ENCODE data around the gene TMEM62. TPM values are rescaled to one million over a fixed set of nuclear protein-coding genes. Genes with fewer than 3 reads are reported as not detected.

The TMEM62 gene
- total RNA-seq, 1 experiment from 2014 or later, result 7.2 TPM

- Histone ChIP-seq H2BK15ac (ENCODE audit: low read depth, low read length) (no peak overlapping the region), H2BK5ac (ENCODE audit: insufficient read length, low read length) (no peak overlapping the region), H4K5ac (ENCODE audit: insufficient read length, low read depth, low read length) (no peak overlapping the region), H3K79me1 (ENCODE audit: insufficient read depth, low read depth, low read length, poor library complexity, severe bottlenecking) (no peaks in the 10 kb centered on the region), H3K4me2 (ENCODE audit: insufficient read depth, insufficient read length, low read length) (no peak overlapping the region), H3K56ac (ENCODE audit: insufficient read length, low read depth, low read length) (no peak overlapping the region), H3K27me3 (ENCODE audit: insufficient read depth, low read length) (no peaks in the 10 kb centered on the region), H4K8ac (replicated peaks; ENCODE audit: insufficient read length, low read depth, low read length) (no peak overlapping the region), H3K4ac (ENCODE audit: low read depth, low read length) (no peak overlapping the region), H3K9ac (ENCODE audit: extremely low read depth, insufficient read length, low read length) (no peak overlapping the region), H3K18ac (ENCODE audit: insufficient read length, low read depth, low read length) (no peak overlapping the region), H3K23me2 (ENCODE audit: insufficient read length, low read depth, low read length, poor library complexity, severe bottlenecking) (no peaks in the 10 kb centered on the region), H3K4me1 (ENCODE audit: insufficient read depth, low read length) (no peaks in the 10 kb centered on the region), H3T11ph (ENCODE audit: low read length) (no peak overlapping the region), H4K20me1 (ENCODE audit: control insufficient read depth, insufficient read depth, insufficient read length) (no peaks in the 10 kb centered on the region), H3K79me2 (ENCODE audit: insufficient read depth, low read length) (no peaks in the 10 kb centered on the region), H2BK20ac (ENCODE audit: low read depth, low read length, poor library complexity, severe bottlenecking) (no peak overlapping the region), H3K14ac (ENCODE audit: insufficient read depth, low read length) (no peak overlapping the region; the same call in 1 of the 2 replicates), H3K27ac (ENCODE audit: insufficient read length, low read depth, low read length) (no peak overlapping the region), H3K9me3 (ENCODE audit: control insufficient read depth, low read depth, low read length) (no peaks in the 10 kb centered on the region), H2AFZ (ENCODE audit: low read length) (no peak overlapping the region), H2BK120ac (ENCODE audit: low read depth, low read length, poor library complexity, severe bottlenecking) (no peak overlapping the region), H2BK12ac (ENCODE audit: insufficient read length, low read depth, low read length) (no peak overlapping the region), H3K23ac (ENCODE audit: insufficient read length, low read depth, low read length) (no peak overlapping the region), H2AK5ac (ENCODE audit: insufficient read length, low read length) (no peak overlapping the region), H4K91ac (ENCODE audit: insufficient read length, low read depth, low read length) (no peak overlapping the region)
- DNase-seq, result no peak
- H3K27me3 Mint-ChIP-seq (ENCODE audit: low read depth), result peaks cover 1% of the 10 kb centered on the region; the same call in 1 of the 2 replicates
- peaks cover 9 to 15% of the 10 kb centered on the region in 2 experiments for H3K4me1 Mint-ChIP-seq
- H3K9me3 Mint-ChIP-seq, result no peaks in the 10 kb centered on the region
- H3K36me3 Mint-ChIP-seq (ENCODE audit: insufficient read depth in 1 of 3, low read depth in 3 of 3), result no peaks in the 10 kb centered on the region
- no peak overlapping the region for H3K4me3 Mint-ChIP-seq
- no CpG with 5 or more reads among the region's 7 CpGs for WGBS (ENCODE audit: extremely low coverage, insufficient read length, low lambda C conversion rate)
- no peak for TF ChIP-seq CTCF (conservative IDR thresholded peaks at IDR 0.05)
- H3K27ac Mint-ChIP-seq, result no peak overlapping the region
Observed at GRCh38 chr15:43215961-43216360, 82.6 kb downstream of the TMEM62 start.

All from H9 (cell line).